ENCODE measurements around the gene FAM187B.
A peak's percentile ranks its signal among the peaks of the same experiment; 100 is the strongest.

GRCh38 chr19:35272122-35272719 lies 43.7 kb upstream of the FAM187B start:
- TF ChIP-seq POLR2A (IDR thresholded peaks at IDR 0.05) (no peak), CTCF (IDR thresholded peaks at IDR 0.05 in 8 of 11, conservative IDR thresholded peaks at IDR 0.05 in 3 of 11) (no peak), POLR2AphosphoS5 (IDR thresholded peaks at IDR 0.05) (peak in 1 of 3 donors; percentile 48)

All from spleen (tissue), 7 donors.